HepG2 (cell line): ENCODE measurements around the gene MYOT. TPM values are rescaled to one million over a fixed set of nuclear protein-coding genes. Genes with fewer than 3 reads are reported as not detected.

ENCODE experiments used
- ATAC-seq: fragments of 200-7000 bp; cut with Tn5 transposase; 3 replicates; pipeline ENCODE4 v1.9.1; 2020; ENCODE audit warnings: mild to moderate bottlenecking, moderate library complexity
- BruUV-seq: library from RNA; stranded (reverse); fragments of 400-500 nt; replicated peaks from 2 replicates; lab custom pipeline; 2021; lab: Mats Ljungman, UMichigan
- CTCF ChIA-PET: fragments of 300-600 bp; formaldehyde crosslinking; extraction: SDS; loops from one replicate; lab custom pipeline; 2021; ENCODE audit warnings: low total read pairs, inconsistent platforms, low intra/inter-chr PET ratio; lab: Yijun Ruan, JAX
- POLR2A ChIA-PET: fragments of 350-600 bp; sonication (Branson Sonifier 250); formaldehyde crosslinking; loops from one replicate; lab custom pipeline; 2020; ENCODE audit warnings: antibody characterized with exemption, inconsistent platforms; lab: Yijun Ruan, JAX
- DNase-seq: peaks from one replicate; pipeline ENCODE4 v3.0.0-alpha.2; 2015; ENCODE audit warnings: low spot score
- FAIRE-seq: peaks from 3 replicates; lab custom pipeline; 2011; peaks lifted over from hg19 to GRCh38; lab: Jason Lieb, UNC
- H2AFZ ChIP-seq: one replicate; pipeline ENCODE4 v1.6.1; 2011; ENCODE audit warnings: low read length, inconsistent platforms
- H3K27ac ChIP-seq: fragments of 300-600 bp; 3 replicates; pipeline ENCODE4 v1.8.0; 2011; ENCODE audit warnings: mixed run types, mild to moderate bottlenecking, mixed read lengths, low read length, inconsistent platforms; ENCODE audit not compliant: insufficient read depth; ENCODE audit errors: extremely low read length
- H3K27me3 ChIP-seq, 2 experiments: fragments of 200-600 bp in 1 of 2; 2 replicates in 1 of 2; 3 replicates in 1 of 2; pipeline versions ENCODE4 v1.6.0 to v1.8.0; 2011; ENCODE audit warnings: low read length in 2 of 2, mild to moderate bottlenecking in 2 of 2, moderate library complexity in 2 of 2, inconsistent platforms in 1 of 2; ENCODE audit not compliant: insufficient read depth in 2 of 2, control insufficient read depth in 1 of 2
- H3K36me3 ChIP-seq, 2 experiments: fragments of 200-600 bp in 1 of 2; replicated peaks in 1 of 2; 2 replicates in 1 of 2; 3 replicates in 1 of 2; pipeline versions ENCODE4 v1.5.1 to v1.8.0; 2011; ENCODE audit warnings: low read length in 2 of 2, inconsistent platforms in 1 of 2; ENCODE audit not compliant: insufficient read depth in 2 of 2, control insufficient read depth in 1 of 2
- H3K4me1 ChIP-seq: 2 replicates; pipeline ENCODE4 v1.5.1; 2012; ENCODE audit warnings: low read length, inconsistent platforms; ENCODE audit not compliant: insufficient read depth
- H3K4me2 ChIP-seq: 2 replicates; pipeline ENCODE4 v1.6.0; 2011; ENCODE audit warnings: low read depth, low read length, inconsistent platforms
- H3K4me3 ChIP-seq, 3 experiments: fragments of 200-600 bp in 1 of 3; sonication (generic), shearing (Covaris generic) in 1 of 3; replicated peaks in 1 of 3; 2 replicates each; pipeline ENCODE4 v1.5.1; 2011 to 2016; ENCODE audit warnings: low read length in 3 of 3, inconsistent platforms in 2 of 3, low read depth in 2 of 3, mild to moderate bottlenecking in 2 of 3, control low read depth in 1 of 3, mixed read lengths in 1 of 3; ENCODE audit not compliant: insufficient read depth in 1 of 3
- H3K79me2 ChIP-seq: one replicate; pipeline ENCODE4 v1.6.1; 2011; ENCODE audit warnings: low read length, inconsistent platforms; ENCODE audit not compliant: insufficient read depth
- H3K9ac ChIP-seq: 2 replicates; pipeline ENCODE4 v1.6.0; 2011; ENCODE audit warnings: mild to moderate bottlenecking, low read depth, low read length, inconsistent platforms; ENCODE audit not compliant: insufficient read depth
- H3K9me3 ChIP-seq: 2 replicates; pipeline ENCODE4 v1.5.1; 2012; ENCODE audit warnings: mild to moderate bottlenecking, low read length
- H4K20me1 ChIP-seq: 2 replicates; pipeline ENCODE4 v1.6.0; 2011; ENCODE audit warnings: inconsistent platforms, mild to moderate bottlenecking, low read length, moderate library complexity; ENCODE audit not compliant: insufficient read depth
- ESRRA ChIP-seq: sonication (generic); formaldehyde crosslinking; IDR thresholded peaks from 2 replicates; pipeline ENCODE4 v1.5.1; 2020; ENCODE audit warnings: mild to moderate bottlenecking, low read depth, missing genetic modification reagents
- GTF2F1 ChIP-seq: fragments of 150-350 bp; IDR thresholded peaks from 2 replicates; pipeline ENCODE4 v1.6.1; 2014; ENCODE audit warnings: low read length
- KDM1A ChIP-seq: IDR thresholded peaks from 2 replicates; pipeline ENCODE4 v1.6.1; 2016; ENCODE audit warnings: missing compliant biosample characterization
- MED1 ChIP-seq: sonication (generic); formaldehyde crosslinking; IDR thresholded peaks from 2 replicates; pipeline ENCODE4 v1.4.0; 2020; ENCODE audit warnings: missing genetic modification reagents
- NCOA1 ChIP-seq: sonication (generic); formaldehyde crosslinking; IDR thresholded peaks from 2 replicates; pipeline ENCODE4 v1.9.0; 2021; ENCODE audit warnings: missing genetic modification reagents
- ZFP62 ChIP-seq: sonication (generic); formaldehyde crosslinking; IDR thresholded peaks from 2 replicates; pipeline ENCODE4 v1.4.0; 2020; ENCODE audit warnings: missing genetic modification reagents
- ZFP90 ChIP-seq: sonication (generic); formaldehyde crosslinking; IDR thresholded peaks from 2 replicates; pipeline ENCODE4 v1.8.0; 2022; ENCODE audit warnings: missing genetic modification reagents, mild to moderate bottlenecking, inconsistent platforms, borderline replicate concordance
- ZNF138 ChIP-seq: sonication (generic); formaldehyde crosslinking; IDR thresholded peaks from 2 replicates; pipeline ENCODE4 v1.5.0; 2020; ENCODE audit warnings: mild to moderate bottlenecking, low read depth, missing genetic modification reagents
- ZNF569 ChIP-seq: sonication (generic); formaldehyde crosslinking; IDR thresholded peaks from 2 replicates; pipeline ENCODE4 v1.5.0; 2020; ENCODE audit warnings: mild to moderate bottlenecking, missing genetic modification reagents, moderate library complexity, borderline replicate concordance
- ZNF878 ChIP-seq: sonication (generic); formaldehyde crosslinking; IDR thresholded peaks from 2 replicates; pipeline ENCODE4 v1.8.1; 2023; ENCODE audit warnings: mild to moderate bottlenecking, missing genetic modification reagents, moderate library complexity
- WGBS: methylation state at CpG from one replicate; pipeline ENCODE4 v1.1.6; 2017; ENCODE audit warnings: low lambda C conversion rate; 5-methylcytosine and 5-hydroxymethylcytosine counted together
- in situ Hi-C: cut with HindIII; loops from 2 replicates; pipeline ENCODE4 v1.10.0; 2017; ENCODE audit warnings: low pct_unique_long_range_greater_than_20kb; ENCODE audit not compliant: extremely low pct_ligation_motif_present
- intact Hi-C: fragments of 100-400 bp; cut with micrococcal nuclease; formaldehyde crosslinking; loops from one replicate; pipeline ENCODE4 v1.10.0; 2022; ENCODE audit not compliant: unreplicated experiment
- polyA plus RNA-seq, 8 experiments: library from polyadenylated mRNA; depleted of rRNA in 3 of 8; stranded (reverse) in 7 of 8; unstranded in 1 of 8; fragments of >200 nt; fragmentation: Illumina TruSeq in 4 of 8; extraction: Trizol in 4 of 8; gene quantifications; 2 replicates each; pipeline versions ENCODE4 v1.2.1 to v1.2.3, GENCODE V29; 2011 to 2016; ENCODE audit warnings: low read depth in 4 of 8, missing spikeins in 1 of 8, mixed read lengths in 1 of 8; ENCODE audit not compliant: insufficient read depth in 1 of 8
- total RNA-seq, 5 experiments: library from RNA; depleted of rRNA; stranded (reverse); fragments of >200 nt; fragmentation: Illumina TruSeq; extraction: Trizol; gene quantifications; 2 replicates each; pipeline ENCODE4 v1.2.3, GENCODE V29; 2016; ENCODE audit warnings: low read depth in 1 of 5
- TF ChIP-seq, protein P1 (sequence below): IDR thresholded peaks from 2 replicates; pipeline ENCODE4 v1.6.1; 2016
- TF ChIP-seq, protein P2 (sequence below): sonication (generic); formaldehyde crosslinking; IDR thresholded peaks from 2 replicates; pipeline ENCODE4 v1.5.1; 2020; ENCODE audit warnings: missing genetic modification reagents, mild to moderate bottlenecking, borderline replicate concordance
- TF ChIP-seq, protein P3 (sequence below): sonication (generic); formaldehyde crosslinking; IDR thresholded peaks from 2 replicates; pipeline ENCODE4 v1.5.0; 2020; ENCODE audit warnings: mild to moderate bottlenecking, missing genetic modification reagents
- TF ChIP-seq, protein P4 (sequence below): sonication (generic); formaldehyde crosslinking; IDR thresholded peaks from 2 replicates; pipeline ENCODE4 v1.4.0; 2020; ENCODE audit warnings: missing genetic modification reagents
- TF ChIP-seq, protein P5 (sequence below): sonication (generic); formaldehyde crosslinking; IDR thresholded peaks from 2 replicates; pipeline ENCODE4 v1.8.1; 2023; ENCODE audit warnings: mild to moderate bottlenecking, inconsistent platforms, moderate library complexity, missing genetic modification reagents, borderline replicate concordance

MYOT gene
- total and polyA plus RNA-seq, 2 of the 13 experiments (the other 11 are each of a cell fraction or from before 2014, with no cell fraction given): not detected

DNA sequence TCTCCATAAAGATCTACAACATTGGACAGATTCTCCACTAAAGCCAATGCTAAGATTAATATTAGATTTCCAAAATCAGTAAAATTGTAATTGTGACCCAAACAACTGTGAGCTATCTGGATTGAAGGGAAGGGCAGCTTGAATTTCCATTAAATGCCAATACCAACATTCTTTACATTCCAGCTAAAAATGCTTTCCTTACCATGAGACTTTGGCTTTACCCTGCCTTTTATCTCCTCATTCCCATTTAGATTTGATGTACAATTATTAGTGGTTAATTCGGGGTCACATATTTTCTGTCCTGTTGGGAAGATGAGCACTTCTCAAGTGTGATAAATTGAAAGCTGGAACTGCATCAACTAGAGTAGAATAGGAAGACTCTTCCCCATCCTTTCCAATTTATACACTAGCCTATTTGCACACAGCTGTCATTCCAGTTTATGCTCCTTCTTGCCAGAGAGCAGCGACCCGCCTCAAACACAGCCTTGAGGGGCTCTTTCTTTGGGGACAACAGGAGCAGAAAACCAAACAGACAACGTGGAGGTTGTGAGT lies 33.1 kb upstream of the MYOT start (continued):
- TF ChIP-seq, protein P1, sequence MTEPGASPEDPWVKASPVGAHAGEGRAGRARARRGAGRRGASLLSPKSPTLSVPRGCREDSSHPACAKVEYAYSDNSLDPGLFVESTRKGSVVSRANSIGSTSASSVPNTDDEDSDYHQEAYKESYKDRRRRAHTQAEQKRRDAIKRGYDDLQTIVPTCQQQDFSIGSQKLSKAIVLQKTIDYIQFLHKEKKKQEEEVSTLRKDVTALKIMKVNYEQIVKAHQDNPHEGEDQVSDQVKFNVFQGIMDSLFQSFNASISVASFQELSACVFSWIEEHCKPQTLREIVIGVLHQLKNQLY (CRISPR knock-in tag): no peak
- TF ChIP-seq, protein P2, sequence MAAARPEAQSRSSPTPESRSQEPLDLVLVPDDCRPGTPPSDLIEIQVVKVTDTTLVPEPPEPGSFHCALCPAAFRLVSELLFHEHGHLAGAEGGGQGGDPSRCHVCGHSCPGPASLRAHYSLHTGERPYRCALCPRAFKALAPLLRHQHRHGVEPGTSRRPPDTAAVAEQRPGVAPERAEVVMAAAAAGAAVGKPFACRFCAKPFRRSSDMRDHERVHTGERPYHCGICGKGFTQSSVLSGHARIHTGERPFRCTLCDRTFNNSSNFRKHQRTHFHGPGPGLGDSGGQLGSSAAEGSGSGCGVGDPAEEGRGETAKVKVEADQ (CRISPR knock-in tag): no peak
- TF ChIP-seq ZFP90 (CRISPR knock-in tag): no peak

DNA sequence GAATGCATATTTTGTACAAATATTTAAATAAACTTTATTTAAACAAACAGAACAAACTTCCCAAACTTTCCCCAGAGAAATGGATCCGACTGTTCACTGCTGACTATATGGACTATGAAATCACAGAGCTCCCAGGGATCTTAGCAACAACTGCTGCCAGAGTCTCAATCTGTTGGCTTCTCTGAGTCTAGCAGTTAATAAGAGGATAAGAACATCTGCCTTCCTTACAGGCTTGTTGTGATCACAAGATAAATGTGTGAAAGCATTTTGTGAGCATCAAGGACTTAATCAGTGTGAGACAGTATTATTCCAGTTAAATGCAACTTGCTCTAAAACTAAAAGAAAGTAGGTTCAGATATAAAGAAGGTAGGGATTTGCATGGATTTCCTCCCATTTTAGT lies 31.4 kb upstream of the MYOT start:
- ChIA-PET CTCF (no interaction called here), POLR2A (no interaction called here)
- TF ChIP-seq GTF2F1 (no peak), ZNF878 (no peak), MED1 (CRISPR knock-in tag) (no peak), KDM1A (CRISPR knock-in tag) (no peak), ZNF138 (CRISPR knock-in tag) (no peak), ESRRA (CRISPR knock-in tag) (no peak), ZFP62 (CRISPR knock-in tag) (no peak), NCOA1 (CRISPR knock-in tag) (no peak), ZNF569 (CRISPR knock-in tag) (no peak)
- TF ChIP-seq, protein P3, sequence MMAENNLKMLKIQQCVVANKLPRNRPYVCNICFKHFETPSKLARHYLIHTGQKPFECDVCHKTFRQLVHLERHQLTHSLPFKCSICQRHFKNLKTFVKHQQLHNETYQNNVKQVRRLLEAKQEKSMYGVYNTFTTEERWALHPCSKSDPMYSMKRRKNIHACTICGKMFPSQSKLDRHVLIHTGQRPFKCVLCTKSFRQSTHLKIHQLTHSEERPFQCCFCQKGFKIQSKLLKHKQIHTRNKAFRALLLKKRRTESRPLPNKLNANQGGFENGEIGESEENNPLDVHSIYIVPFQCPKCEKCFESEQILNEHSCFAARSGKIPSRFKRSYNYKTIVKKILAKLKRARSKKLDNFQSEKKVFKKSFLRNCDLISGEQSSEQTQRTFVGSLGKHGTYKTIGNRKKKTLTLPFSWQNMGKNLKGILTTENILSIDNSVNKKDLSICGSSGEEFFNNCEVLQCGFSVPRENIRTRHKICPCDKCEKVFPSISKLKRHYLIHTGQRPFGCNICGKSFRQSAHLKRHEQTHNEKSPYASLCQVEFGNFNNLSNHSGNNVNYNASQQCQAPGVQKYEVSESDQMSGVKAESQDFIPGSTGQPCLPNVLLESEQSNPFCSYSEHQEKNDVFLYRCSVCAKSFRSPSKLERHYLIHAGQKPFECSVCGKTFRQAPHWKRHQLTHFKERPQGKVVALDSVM (CRISPR knock-in tag): no peak
- TF ChIP-seq, protein P4, sequence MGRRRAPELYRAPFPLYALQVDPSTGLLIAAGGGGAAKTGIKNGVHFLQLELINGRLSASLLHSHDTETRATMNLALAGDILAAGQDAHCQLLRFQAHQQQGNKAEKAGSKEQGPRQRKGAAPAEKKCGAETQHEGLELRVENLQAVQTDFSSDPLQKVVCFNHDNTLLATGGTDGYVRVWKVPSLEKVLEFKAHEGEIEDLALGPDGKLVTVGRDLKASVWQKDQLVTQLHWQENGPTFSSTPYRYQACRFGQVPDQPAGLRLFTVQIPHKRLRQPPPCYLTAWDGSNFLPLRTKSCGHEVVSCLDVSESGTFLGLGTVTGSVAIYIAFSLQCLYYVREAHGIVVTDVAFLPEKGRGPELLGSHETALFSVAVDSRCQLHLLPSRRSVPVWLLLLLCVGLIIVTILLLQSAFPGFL (CRISPR knock-in tag): no peak
- TF ChIP-seq, protein P5, sequence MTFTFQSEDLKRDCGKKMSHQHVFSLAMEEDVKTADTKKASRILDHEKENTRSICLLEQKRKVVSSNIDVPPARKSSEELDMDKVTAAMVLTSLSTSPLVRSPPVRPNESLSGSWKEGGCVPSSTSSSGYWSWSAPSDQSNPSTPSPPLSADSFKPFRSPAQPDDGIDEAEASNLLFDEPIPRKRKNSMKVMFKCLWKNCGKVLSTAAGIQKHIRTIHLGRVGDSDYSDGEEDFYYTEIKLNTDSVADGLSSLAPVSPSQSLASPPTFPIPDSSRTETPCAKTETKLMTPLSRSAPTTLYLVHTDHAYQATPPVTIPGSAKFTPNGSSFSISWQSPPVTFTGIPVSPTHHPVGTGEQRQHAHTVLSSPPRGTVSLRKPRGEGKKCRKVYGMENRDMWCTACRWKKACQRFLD: no peak
- 61% methylated on average over 1 of the region's 1 CpG for WGBS
- Histone ChIP-seq H3K9me3 (no peaks in the 10 kb centered on the region), H4K20me1 (no peaks in the 10 kb centered on the region), H3K9ac (no peak overlapping the region), H3K4me3 (no peak overlapping the region), H3K27me3 (no peaks in the 10 kb centered on the region), H3K79me2 (no peaks in the 10 kb centered on the region), H3K36me3 (no peaks in the 10 kb centered on the region), H3K4me2 (no peak overlapping the region), H2AFZ (no peak overlapping the region), H3K27ac (no peak overlapping the region), H3K4me1 (no peaks in the 10 kb centered on the region)
- BruUV-seq: no TSS peak
- FAIRE-seq (no peak), ATAC-seq (no peak), DNase-seq (no peak)
- intact Hi-C loops (no loop called here), in situ Hi-C loops (no loop called here)
